Loucy (cell line): ENCODE measurements around the gene TMEM253.

ENCODE experiments used
- CTCF ChIP-seq: fragments of 200-600 bp; sonication (generic); conservative IDR thresholded peaks from 2 replicates; pipeline ENCODE4 v1.5.1; 2014; ENCODE audit warnings: mild to moderate bottlenecking, antibody characterized with exemption, low read length
- EZH2phosphoT487 ChIP-seq: fragments of 200-600 bp; IDR thresholded peaks from 2 replicates; pipeline ENCODE4 v1.6.1; 2018; ENCODE audit warnings: antibody characterized with exemption, mild to moderate bottlenecking, moderate library complexity, borderline replicate concordance

DNA sequence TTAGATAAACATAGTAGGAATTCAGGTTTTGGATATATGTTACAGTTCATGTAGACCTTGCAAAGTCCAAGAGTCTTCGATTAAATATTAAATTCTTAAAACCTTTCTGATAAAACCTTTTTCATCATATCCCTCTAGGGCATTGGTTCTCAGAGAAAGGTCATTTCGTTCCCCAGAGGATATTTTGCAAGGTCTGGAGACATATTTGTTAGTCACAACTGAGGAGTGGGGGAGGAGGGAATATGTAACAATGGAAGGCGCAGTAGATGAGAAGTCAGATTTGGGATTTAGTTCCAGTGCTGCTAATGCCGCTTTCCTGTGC, 5.3 kb downstream of the TMEM253 start:
- TF ChIP-seq EZH2phosphoT487 (no peak), CTCF (no peak)
